HG02623 (cell line): ENCODE data around the gene DBNDD2.

ENCODE experiments used
- ATAC-seq: cut with Tn5 transposase; IDR thresholded peaks from one replicate; pipeline ENCODE4 v1.9.1; 2021; ENCODE audit warnings: moderate library complexity; ENCODE audit not compliant: unreplicated experiment

The DBNDD2 gene

GRCh38 chr20:45415822-45416637 is 7.9 kb downstream of the DBNDD2 start, which contains the start of gene PIGT:
Gene PIGT, plus strand, starts transcription at chr20:45416141. Its CDS starts 16 bp downstream, at chr20:45416157.
- ATAC-seq = peak; percentile 70

- no peak for ATAC-seq
Measured at GRCh38 chr20:45416917-45417316, 8.8 kb downstream of the DBNDD2 start.

GRCh38 chr20:45419188-45420091 is 11.4 kb downstream of the DBNDD2 start:
- ATAC-seq = peak; percentile 66

GRCh38 chr20:45420125-45420524 is 12.0 kb downstream of the DBNDD2 start:
- no peak for ATAC-seq

GRCh38 chr20:45423700-45424099 is 15.6 kb downstream of the DBNDD2 start:
- no peak for ATAC-seq

GRCh38 chr20:45425561-45425960 is 17.5 kb downstream of the DBNDD2 start:
- no peak for ATAC-seq

- no peak for ATAC-seq
Measured at GRCh38 chr20:45426320-45427016, 18.4 kb downstream of the DBNDD2 start.

- no peak for ATAC-seq
Measured at GRCh38 chr20:45427236-45428149, 19.4 kb downstream of the DBNDD2 start.

- no peak for ATAC-seq
Measured at GRCh38 chr20:45429618-45430017, 21.5 kb downstream of the DBNDD2 start.

- peak; percentile 59 for ATAC-seq
Measured at GRCh38 chr20:45432294-45432693, 24.2 kb downstream of the DBNDD2 start.

- ATAC-seq = no peak
Measured at GRCh38 chr20:45433316-45433715, 25.2 kb downstream of the DBNDD2 start.

GRCh38 chr20:45433976-45434375 is 25.9 kb downstream of the DBNDD2 start:
- no peak for ATAC-seq

GRCh38 chr20:45436732-45437485 is 28.8 kb downstream of the DBNDD2 start:
- peak; percentile 83 for ATAC-seq

GRCh38 chr20:45440424-45440823 is 32.3 kb downstream of the DBNDD2 start:
- no peak for ATAC-seq

GRCh38 chr20:45440891-45441685 is 33.0 kb downstream of the DBNDD2 start:
- no peak for ATAC-seq

- ATAC-seq = no peak
Measured at GRCh38 chr20:45441746-45442145, 33.7 kb downstream of the DBNDD2 start.

- ATAC-seq = no peak
Measured at GRCh38 chr20:45444050-45444449, 36.0 kb downstream of the DBNDD2 start.

GRCh38 chr20:45445805-45446562 is 37.9 kb downstream of the DBNDD2 start:
- no peak for ATAC-seq
